HG02642 (cell line): ENCODE measurements around the gene RBL1.
"Not testable (repeated sequence)": the region's sequence is repeated elsewhere in the genome, so short reads cannot be mapped to it uniquely, and the experiment has no call there.

Source experiments
- ATAC-seq: cut with Tn5 transposase; IDR thresholded peaks from one replicate; pipeline ENCODE4 v1.9.1; 2021; ENCODE audit warnings: mild to moderate bottlenecking; ENCODE audit not compliant: unreplicated experiment, poor library complexity

RBL1 gene

GRCh38 chr20:37005062-37005942 is 90.5 kb downstream of the RBL1 start:
- not testable (repeated sequence) for ATAC-seq

GRCh38 chr20:37001634-37002033 is 94.2 kb downstream of the RBL1 start:
- ATAC-seq: not testable (repeated sequence)

- not testable (repeated sequence) for ATAC-seq
Observed at GRCh38 chr20:37000171-37000570, 95.6 kb downstream of the RBL1 start.

GRCh38 chr20:36998652-36999051 is 97.1 kb downstream of the RBL1 start:
- ATAC-seq: no peak

GRCh38 chr20:36997121-36997520 is 98.7 kb downstream of the RBL1 start:
- ATAC-seq: no peak

GRCh38 chr20:36994221-36994620 is 101.6 kb downstream of the RBL1 start:
- ATAC-seq: not testable (repeated sequence)

GRCh38 chr20:36992802-36993334 is 102.9 kb downstream of the RBL1 start:
- ATAC-seq: no peak

- no peak for ATAC-seq
Observed at GRCh38 chr20:36991703-36992102, 104.1 kb downstream of the RBL1 start.

GRCh38 chr20:36989797-36990196 is 106.0 kb downstream of the RBL1 start:
- ATAC-seq: no peak

- ATAC-seq: no peak
Observed at GRCh38 chr20:36988494-36988966, 107.3 kb downstream of the RBL1 start.

GRCh38 chr20:36984257-36984638 is 111.5 kb downstream of the RBL1 start:
- ATAC-seq: no peak

GRCh38 chr20:36975099-36975818 is 120.5 kb downstream of the RBL1 start:
- no peak for ATAC-seq

- ATAC-seq: no peak
Observed at GRCh38 chr20:36974660-36975059, 121.1 kb downstream of the RBL1 start.

- ATAC-seq: no peak
Observed at GRCh38 chr20:36971103-36971502, 124.7 kb downstream of the RBL1 start.

- ATAC-seq: no peak
Observed at GRCh38 chr20:36969478-36970186, 126.2 kb downstream of the RBL1 start.

- ATAC-seq: no peak
Observed at GRCh38 chr20:36969051-36969450, 126.7 kb downstream of the RBL1 start.

GRCh38 chr20:36967636-36968035 is 128.2 kb downstream of the RBL1 start:
- no peak for ATAC-seq

- ATAC-seq: not testable (repeated sequence)
Observed at GRCh38 chr20:36966965-36967364, 128.8 kb downstream of the RBL1 start.

GRCh38 chr20:36962354-36962941 is 133.3 kb downstream of the RBL1 start:
- not testable (repeated sequence) for ATAC-seq

- no peak for ATAC-seq
Observed at GRCh38 chr20:36959242-36959641, 136.6 kb downstream of the RBL1 start.
